ENCODE data around the gene CCDC27.

GRCh38 chr1:3712573-3713535, 39.4 kb upstream of the CCDC27 start:
- TF ChIP-seq EZH2 (IDR thresholded peaks at IDR 0.05), result no peak
- no peak for TF ChIP-seq POLR2AphosphoS5 (IDR thresholded peaks at IDR 0.05; ENCODE audit: low read depth, low read length)
- TF ChIP-seq CTCF (IDR thresholded peaks at IDR 0.05 in 2 of 3, conservative IDR thresholded peaks at IDR 0.05 in 1 of 3; ENCODE audit: borderline replicate concordance in 1 of 3, insufficient read depth in 1 of 3, low read depth in 2 of 3, low read length in 2 of 3), result no peak
- TF ChIP-seq EZH2phosphoT487 (IDR thresholded peaks at IDR 0.05; ENCODE audit: borderline replicate concordance), result no peak
- no peak for TF ChIP-seq SIN3A (IDR thresholded peaks at IDR 0.05; ENCODE audit: low read depth)
- no peak for TF ChIP-seq POLR2A (IDR thresholded peaks at IDR 0.05; ENCODE audit: borderline replicate concordance, extremely low read depth, insufficient read depth, insufficient read length)
- TF ChIP-seq ZFX (IDR thresholded peaks at IDR 0.05), result no peak

Data from HCT116 (cell line).